ENCODE measurements around the gene SEC14L1.

The SEC14L1 gene

GRCh38 chr17:77191244-77191643 lies 50.5 kb downstream of the SEC14L1 start:
- DNase-seq (ENCODE audit: low spot score), result no peak

GRCh38 chr17:77193653-77194052 lies 52.9 kb downstream of the SEC14L1 start:
- DNase-seq (ENCODE audit: low spot score), result no peak

GRCh38 chr17:77194179-77194578 lies 53.4 kb downstream of the SEC14L1 start:
- DNase-seq (ENCODE audit: low spot score), result no peak

GRCh38 chr17:77196251-77196650 lies 55.5 kb downstream of the SEC14L1 start:
- no peak for DNase-seq (ENCODE audit: low spot score)

GRCh38 chr17:77197115-77197514 lies 56.3 kb downstream of the SEC14L1 start:
- no peak for DNase-seq (ENCODE audit: low spot score)

- DNase-seq (ENCODE audit: low spot score), result no peak
These were observed 59.9 kb downstream of the SEC14L1 start for GRCh38 chr17:77200711-77201110.

- no peak for DNase-seq (ENCODE audit: low spot score)
These were observed 62.7 kb downstream of the SEC14L1 start for GRCh38 chr17:77203436-77203835.

GRCh38 chr17:77203846-77204245 lies 63.1 kb downstream of the SEC14L1 start:
- DNase-seq (ENCODE audit: low spot score), result no peak

- DNase-seq (ENCODE audit: low spot score), result no peak
These were observed 63.8 kb downstream of the SEC14L1 start for GRCh38 chr17:77204536-77204935.

- DNase-seq (ENCODE audit: low spot score), result no peak
These were observed 64.8 kb downstream of the SEC14L1 start for GRCh38 chr17:77205396-77206125.

- DNase-seq (ENCODE audit: low spot score), result no peak
These were observed 65.6 kb downstream of the SEC14L1 start for GRCh38 chr17:77206158-77206956.

GRCh38 chr17:77207689-77208216 lies 67.0 kb downstream of the SEC14L1 start:
- DNase-seq (ENCODE audit: low spot score), result no peak

GRCh38 chr17:77208217-77208808 lies 67.5 kb downstream of the SEC14L1 start:
- DNase-seq (ENCODE audit: low spot score), result no peak

GRCh38 chr17:77208856-77209255 lies 68.1 kb downstream of the SEC14L1 start:
- DNase-seq (ENCODE audit: low spot score), result no peak

GRCh38 chr17:77209330-77209748 lies 68.6 kb downstream of the SEC14L1 start:
- DNase-seq (ENCODE audit: low spot score), result no peak

GRCh38 chr17:77210331-77210730 lies 69.6 kb downstream of the SEC14L1 start:
- no peak for DNase-seq (ENCODE audit: low spot score)

- DNase-seq (ENCODE audit: low spot score), result no peak
These were observed 70.3 kb downstream of the SEC14L1 start for GRCh38 chr17:77210946-77211541.

GRCh38 chr17:77211681-77212080 lies 70.9 kb downstream of the SEC14L1 start:
- DNase-seq (ENCODE audit: low spot score), result no peak

- no peak for DNase-seq (ENCODE audit: low spot score)
These were observed 71.5 kb downstream of the SEC14L1 start for GRCh38 chr17:77212081-77212832.

- no peak for DNase-seq (ENCODE audit: low spot score)
These were observed 72.3 kb downstream of the SEC14L1 start for GRCh38 chr17:77212833-77213777.

- DNase-seq (ENCODE audit: low spot score), result no peak
These were observed 73.0 kb downstream of the SEC14L1 start for GRCh38 chr17:77213778-77214132.
